GM18868 (cell line): Measurements from ENCODE around the gene CNOT8.
"Not testable (repeated sequence)": the region's sequence is repeated elsewhere in the genome, so short reads cannot be mapped to it uniquely, and the experiment has no call there.

Experiments
- ATAC-seq: cut with Tn5 transposase; IDR thresholded peaks from one replicate; pipeline ENCODE4 v1.9.1; 2021; ENCODE audit warnings: mild to moderate bottlenecking, moderate library complexity; ENCODE audit not compliant: unreplicated experiment

The CNOT8 gene

GRCh38 chr5:154834053-154834452, 24.4 kb upstream of the CNOT8 start:
- no peak for ATAC-seq

GRCh38 chr5:154835701-154836052, 22.8 kb upstream of the CNOT8 start:
- ATAC-seq = not testable (repeated sequence)

GRCh38 chr5:154836225-154836624, 22.2 kb upstream of the CNOT8 start:
- no peak for ATAC-seq

- ATAC-seq = no peak
These were observed 21.2 kb upstream of the CNOT8 start for GRCh38 chr5:154837009-154837901.

- ATAC-seq = no peak
These were observed 17.8 kb upstream of the CNOT8 start for GRCh38 chr5:154840435-154841272.

- ATAC-seq = no peak
These were observed 17.2 kb upstream of the CNOT8 start for GRCh38 chr5:154841273-154841661.

- ATAC-seq = no peak
These were observed 15.5 kb upstream of the CNOT8 start for GRCh38 chr5:154842689-154843530.

- no peak for ATAC-seq
These were observed 13.6 kb upstream of the CNOT8 start for GRCh38 chr5:154844809-154845208.

GRCh38 chr5:154849264-154849785, 9.1 kb upstream of the CNOT8 start:
- no peak for ATAC-seq

GRCh38 chr5:154849791-154850201, 8.6 kb upstream of the CNOT8 start:
- ATAC-seq = no peak

- ATAC-seq = peak; percentile 63
These were observed 8.0 kb upstream of the CNOT8 start, which contains the start of gene FAXDC2 for GRCh38 chr5:154850255-154851062. Gene FAXDC2 (minus strand): TSS chr5:154850603. CDS start chr5:154838178, 12,425 bp downstream.

- no peak for ATAC-seq
These were observed 7.1 kb upstream of the CNOT8 start for GRCh38 chr5:154851351-154851750.

GRCh38 chr5:154857530-154858296, 714 bp upstream of the CNOT8 start:
- peak; percentile 63 for ATAC-seq

- ATAC-seq = peak; percentile 16
These were observed 795 bp downstream of the CNOT8 start for GRCh38 chr5:154858972-154859871.

- no peak for ATAC-seq
These were observed 1.7 kb downstream of the CNOT8 start for GRCh38 chr5:154860123-154860522.

- ATAC-seq = no peak
These were observed 2.3 kb downstream of the CNOT8 start for GRCh38 chr5:154860765-154861164.

- ATAC-seq = no peak
These were observed 3.5 kb downstream of the CNOT8 start for GRCh38 chr5:154861946-154862345.

GRCh38 chr5:154862766-154863165, 4.3 kb downstream of the CNOT8 start:
- ATAC-seq = no peak
